BE2C (cell line): ENCODE results near the gene GIPR.
"Not testable (repeated sequence)": the region's sequence is repeated elsewhere in the genome, so short reads cannot be mapped to it uniquely, and the experiment has no call there.

ENCODE experiments used
- DNase-seq: peaks from one replicate; pipeline ENCODE4 v3.0.0-alpha.2; 2020
- H3K27me3 ChIP-seq: fragments of 250-450 bp; sonication (Bioruptor Pico); 2 replicates; pipeline ENCODE4 v1.5.1; 2020; ENCODE audit warnings: mild to moderate bottlenecking
- H3K36me3 ChIP-seq: fragments of 250-450 bp; sonication (Bioruptor Pico); 2 replicates; pipeline ENCODE4 v1.5.1; 2020; ENCODE audit warnings: mild to moderate bottlenecking
- H3K4me1 ChIP-seq: fragments of 250-450 bp; sonication (Bioruptor Pico); 2 replicates; pipeline ENCODE4 v1.5.1; 2020
- H3K4me3 ChIP-seq: 2 replicates; pipeline ENCODE4 v1.5.1; 2011; ENCODE audit warnings: low read depth, low read length
- H3K9me3 ChIP-seq: fragments of 250-450 bp; sonication (Bioruptor Pico); 2 replicates; pipeline ENCODE4 v1.5.1; 2020
- TF ChIP-seq, protein P1 (sequence below): IDR thresholded peaks from 2 replicates; pipeline ENCODE4 v1.5.1; 2012; ENCODE audit warnings: mild to moderate bottlenecking, low read depth, low read length

Gene GIPR

DNA sequence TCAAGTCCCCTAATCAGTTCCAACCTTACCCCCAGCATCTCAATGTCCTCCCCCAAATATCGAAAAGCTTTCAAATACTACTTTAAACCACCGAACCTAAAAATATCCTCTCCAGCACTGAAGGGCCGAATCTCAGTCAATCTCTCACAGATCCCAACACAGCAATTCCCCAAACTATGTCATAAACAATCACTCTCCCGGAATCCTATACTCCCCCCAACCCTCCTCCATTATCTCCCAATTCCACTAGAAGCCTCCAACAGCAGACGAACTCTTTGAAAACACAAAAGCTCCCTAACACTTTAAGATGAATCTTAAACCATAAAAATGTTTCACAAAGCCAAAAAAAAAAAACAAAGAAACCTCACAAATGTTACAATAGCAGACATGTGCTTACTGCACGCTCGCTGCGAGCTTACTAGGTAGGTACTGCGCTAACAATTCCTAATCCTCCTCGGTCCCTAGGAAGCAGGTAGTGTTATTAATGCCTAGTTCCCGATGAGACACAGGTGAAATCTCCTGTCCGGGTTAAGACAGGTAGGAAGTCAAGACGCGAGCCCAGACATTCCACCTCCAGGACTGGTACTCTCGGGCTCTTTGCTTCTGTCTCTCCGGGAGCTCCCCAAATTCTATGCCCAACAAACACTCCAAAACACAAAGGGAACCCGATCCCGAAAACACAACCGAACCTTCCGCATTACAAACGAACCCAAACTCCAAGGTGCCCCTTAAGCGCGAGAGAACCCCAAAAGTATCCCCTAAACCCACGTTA lies 48.5 kb downstream of the GIPR start:
- Histone ChIP-seq H3K4me1 (no peaks in the 10 kb centered on the region; the same call in 1 of the 2 replicates), H3K9me3 (no peaks in the 10 kb centered on the region), H3K4me3 (peak overlapping the region; percentile 87), H3K27me3 (no peaks in the 10 kb centered on the region), H3K36me3 (peaks cover 15% of the 10 kb centered on the region)
- DNase-seq, result no peak
- TF ChIP-seq, protein P1, sequence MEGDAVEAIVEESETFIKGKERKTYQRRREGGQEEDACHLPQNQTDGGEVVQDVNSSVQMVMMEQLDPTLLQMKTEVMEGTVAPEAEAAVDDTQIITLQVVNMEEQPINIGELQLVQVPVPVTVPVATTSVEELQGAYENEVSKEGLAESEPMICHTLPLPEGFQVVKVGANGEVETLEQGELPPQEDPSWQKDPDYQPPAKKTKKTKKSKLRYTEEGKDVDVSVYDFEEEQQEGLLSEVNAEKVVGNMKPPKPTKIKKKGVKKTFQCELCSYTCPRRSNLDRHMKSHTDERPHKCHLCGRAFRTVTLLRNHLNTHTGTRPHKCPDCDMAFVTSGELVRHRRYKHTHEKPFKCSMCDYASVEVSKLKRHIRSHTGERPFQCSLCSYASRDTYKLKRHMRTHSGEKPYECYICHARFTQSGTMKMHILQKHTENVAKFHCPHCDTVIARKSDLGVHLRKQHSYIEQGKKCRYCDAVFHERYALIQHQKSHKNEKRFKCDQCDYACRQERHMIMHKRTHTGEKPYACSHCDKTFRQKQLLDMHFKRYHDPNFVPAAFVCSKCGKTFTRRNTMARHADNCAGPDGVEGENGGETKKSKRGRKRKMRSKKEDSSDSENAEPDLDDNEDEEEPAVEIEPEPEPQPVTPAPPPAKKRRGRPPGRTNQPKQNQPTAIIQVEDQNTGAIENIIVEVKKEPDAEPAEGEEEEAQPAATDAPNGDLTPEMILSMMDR, result no peak

- DNase-seq, result peak; percentile 99
- Histone ChIP-seq H3K27me3 (no peaks in the 10 kb centered on the region), H3K4me3 (peak overlapping the region; percentile 87), H3K4me1 (no peaks in the 10 kb centered on the region; the same call in 1 of the 2 replicates), H3K36me3 (peaks cover 12% of the 10 kb centered on the region), H3K9me3 (no peaks in the 10 kb centered on the region)
- TF ChIP-seq, protein P1, result 0 out of 2 replicates have a peak, but pooled peaks have one; percentile 15
These were observed 49.3 kb downstream of the GIPR start for GRCh38 chr19:45717131-45717982.

GRCh38 chr19:45717983-45718650 lies 50.1 kb downstream of the GIPR start:
- DNase-seq, result no peak
- Histone ChIP-seq H3K4me1 (no peaks in the 10 kb centered on the region; the same call in 1 of the 2 replicates), H3K4me3 (peak overlapping the region; percentile 87)

DNA sequence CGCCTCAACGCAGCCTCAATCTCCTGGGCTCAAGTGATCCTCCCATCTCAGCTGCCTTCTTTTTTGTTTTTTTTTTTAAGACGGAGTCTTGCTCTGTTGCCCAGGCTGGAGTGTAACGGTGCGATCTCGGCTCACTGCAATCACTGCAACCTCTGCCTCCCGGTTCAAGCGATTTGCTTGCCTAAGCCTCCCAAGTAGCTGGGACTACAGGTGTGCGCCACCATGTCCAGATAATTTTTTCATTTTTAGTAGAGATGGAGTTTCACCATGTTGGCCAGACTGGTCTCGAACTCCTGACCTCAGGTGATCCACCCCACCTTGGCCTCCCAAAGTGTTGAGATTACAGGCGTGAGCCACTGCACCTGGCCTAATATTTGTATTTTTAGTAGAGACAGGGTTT lies 52.0 kb downstream of the GIPR start:
- H3K36me3 ChIP-seq, result peaks cover 12% of the 10 kb centered on the region
- not testable (repeated sequence) for H3K4me1 ChIP-seq, H3K9me3 ChIP-seq, H3K27me3 ChIP-seq, DNase-seq, H3K4me3 ChIP-seq

More at GRCh38 chr19:45717983-45718650, 50.1 kb downstream of the GIPR start:
- Histone ChIP-seq H3K9me3 (no peaks in the 10 kb centered on the region), H3K27me3 (no peaks in the 10 kb centered on the region), H3K36me3 (peaks cover 8% of the 10 kb centered on the region)
- TF ChIP-seq, protein P1, result no peak

- not testable (repeated sequence) for DNase-seq, H3K36me3 ChIP-seq
These were observed 60.7 kb downstream of the GIPR start for GRCh38 chr19:45728683-45729082.

GRCh38 chr19:45729800-45730290 lies 61.8 kb downstream of the GIPR start:
- H3K4me1 ChIP-seq, result no peaks in the 10 kb centered on the region; the same call in 1 of the 2 replicates
- H3K27me3 ChIP-seq, result no peaks in the 10 kb centered on the region
- no peaks in the 10 kb centered on the region for H3K36me3 ChIP-seq
- H3K4me3 ChIP-seq, result peak overlapping the region; percentile 92
- H3K9me3 ChIP-seq, result no peaks in the 10 kb centered on the region
- DNase-seq, result no peak
- TF ChIP-seq, protein P1, result no peak

More at GRCh38 chr19:45728683-45729082, 60.7 kb downstream of the GIPR start:
- not testable (repeated sequence) for H3K9me3 ChIP-seq, H3K4me1 ChIP-seq, H3K4me3 ChIP-seq, H3K27me3 ChIP-seq
